Mesothelial cell of epicardium (in vitro differentiated cells): Measurements from ENCODE around the gene MINDY4. TPM values are rescaled to one million over a fixed set of nuclear protein-coding genes. Genes with fewer than 3 reads are reported as not detected.

Experiments used
- DNase-seq, 2 experiments: peaks; one replicate each; pipeline ENCODE4 v3.0.0; 2021; ENCODE audit warnings: low spot score in 2 of 2; ENCODE audit not compliant: unreplicated experiment in 2 of 2
- H3K27ac Mint-ChIP-seq: 2 replicates; pipeline ENCODE4 v1.8.0; 2021; ENCODE audit warnings: mixed read lengths
- H3K27me3 Mint-ChIP-seq: 2 replicates; pipeline ENCODE4 v1.8.0; 2021; ENCODE audit warnings: low read depth, mixed read lengths
- H3K36me3 Mint-ChIP-seq: 2 replicates; pipeline ENCODE4 v1.8.0; 2021; ENCODE audit warnings: mixed read lengths
- H3K4me1 Mint-ChIP-seq: 2 replicates; pipeline ENCODE4 v1.8.0; 2021; ENCODE audit warnings: mixed read lengths
- H3K4me3 Mint-ChIP-seq: 2 replicates; pipeline ENCODE4 v1.8.0; 2021; ENCODE audit warnings: mild to moderate bottlenecking, moderate library complexity, mixed read lengths
- H3K9me3 Mint-ChIP-seq: 2 replicates; pipeline ENCODE4 v1.8.0; 2021; ENCODE audit warnings: mixed read lengths
- CTCF ChIP-seq: fragments of 200-600 bp; sonication (generic); IDR thresholded peaks from one replicate; pipeline ENCODE4 v1.5.0; 2021; ENCODE audit warnings: antibody characterized with exemption; ENCODE audit not compliant: unreplicated experiment
- total RNA-seq: library from RNA; stranded (reverse); gene quantifications from 3 replicates; pipeline ENCODE4 v1.2.1, GENCODE V29; 2021

MINDY4 gene
- total RNA-seq, 1 donor from 2014 or later, result 10.8 TPM

GRCh38 chr7:30844916-30845315 lies 73.7 kb downstream of the MINDY4 start:
- no peak for TF ChIP-seq CTCF
- peaks cover 28% of the 10 kb centered on the region for H3K4me1 Mint-ChIP-seq
- H3K27me3 Mint-ChIP-seq, result no peaks in the 10 kb centered on the region
- no peak overlapping the region for H3K4me3 Mint-ChIP-seq
- no peak overlapping the region for H3K27ac Mint-ChIP-seq
- H3K9me3 Mint-ChIP-seq, result no peaks in the 10 kb centered on the region
- peak in 1 of 2 experiments; percentile 1 for DNase-seq
- peaks cover 4% of the 10 kb centered on the region for H3K36me3 Mint-ChIP-seq

DNA sequence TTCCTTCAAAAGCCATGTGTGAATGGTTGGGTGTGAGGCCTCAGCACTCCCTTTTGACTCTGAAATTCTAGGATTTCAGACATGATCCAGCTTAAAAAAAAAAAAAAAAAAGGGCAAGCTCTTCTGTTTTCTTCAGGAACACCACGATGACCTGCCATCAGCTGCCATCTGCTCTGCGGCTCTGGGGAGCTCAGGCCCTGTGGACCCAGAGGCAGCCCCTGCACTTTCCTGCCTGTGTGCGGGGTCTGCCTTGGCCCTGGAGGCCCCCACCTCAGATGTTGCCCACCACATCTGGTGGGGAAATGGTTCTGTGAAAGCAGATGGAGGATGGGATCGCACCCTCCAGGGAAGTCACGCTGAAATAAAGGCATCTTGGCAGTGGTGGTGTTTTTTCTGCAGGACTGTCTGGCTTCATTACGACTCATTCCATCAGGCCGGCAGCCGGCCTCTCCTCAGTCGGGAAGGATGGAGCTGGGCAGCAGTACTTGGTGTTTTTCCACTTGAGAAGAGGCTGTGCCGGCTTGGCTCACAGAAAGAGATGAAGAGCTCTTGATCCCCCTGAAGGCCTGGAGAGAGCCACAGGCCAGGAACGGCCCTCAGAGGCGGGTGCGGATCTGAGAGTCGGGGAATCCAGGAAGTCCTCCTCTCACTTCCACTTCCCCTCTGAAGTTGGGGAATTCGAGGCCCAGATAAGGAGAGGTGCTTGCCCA lies 74.4 kb downstream of the MINDY4 start:
- H3K27me3 Mint-ChIP-seq, result no peaks in the 10 kb centered on the region
- DNase-seq, result no peak
- no peak overlapping the region for H3K4me3 Mint-ChIP-seq
- peak overlapping the region; percentile 72 for H3K27ac Mint-ChIP-seq
- H3K4me1 Mint-ChIP-seq, result peaks cover 27% of the 10 kb centered on the region
- peaks cover 2% of the 10 kb centered on the region for H3K36me3 Mint-ChIP-seq
- no peak for TF ChIP-seq CTCF
- no peaks in the 10 kb centered on the region for H3K9me3 Mint-ChIP-seq

DNA sequence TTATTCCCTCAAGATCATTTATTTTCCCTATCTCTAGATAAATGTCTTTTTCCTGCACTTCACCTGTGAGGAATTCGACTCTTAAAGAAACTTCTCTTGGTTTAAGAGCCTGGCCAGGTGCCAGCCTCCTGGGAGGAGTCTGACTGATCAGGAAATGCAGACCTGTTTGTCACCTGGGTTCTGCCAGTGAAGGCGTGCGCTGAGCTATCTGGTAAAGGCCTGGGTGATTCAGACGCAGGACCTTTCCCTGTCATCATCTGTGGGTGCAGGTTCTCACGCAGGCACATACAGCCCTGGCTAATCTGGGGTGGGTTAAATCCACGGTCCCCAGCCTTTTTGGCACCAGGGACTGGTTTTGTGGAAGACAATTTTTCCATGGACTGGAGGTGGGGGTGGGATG lies 75.2 kb downstream of the MINDY4 start:
- Mint-ChIP-seq H3K4me1 (peaks cover 21% of the 10 kb centered on the region), H3K36me3 (peaks cover 2% of the 10 kb centered on the region), H3K9me3 (no peaks in the 10 kb centered on the region), H3K27me3 (no peaks in the 10 kb centered on the region), H3K27ac (no peak overlapping the region), H3K4me3 (no peak overlapping the region)
- peak; percentile 37 to 61 for DNase-seq
- no peak for TF ChIP-seq CTCF

- no peak overlapping the region for H3K27ac Mint-ChIP-seq
- TF ChIP-seq CTCF, result no peak
- DNase-seq, result no peak
- H3K9me3 Mint-ChIP-seq, result no peaks in the 10 kb centered on the region
- peaks cover 25% of the 10 kb centered on the region for H3K4me1 Mint-ChIP-seq
- no peaks in the 10 kb centered on the region for H3K36me3 Mint-ChIP-seq
- H3K27me3 Mint-ChIP-seq, result no peaks in the 10 kb centered on the region
- H3K4me3 Mint-ChIP-seq, result no peak overlapping the region
Measured at GRCh38 chr7:30848121-30848855, 77.1 kb downstream of the MINDY4 start.

GRCh38 chr7:30849565-30849964 lies 78.3 kb downstream of the MINDY4 start:
- Mint-ChIP-seq H3K27ac (no peak overlapping the region), H3K27me3 (no peaks in the 10 kb centered on the region)

More at GRCh38 chr7:30849565-30849964, 78.3 kb downstream of the MINDY4 start:
- Mint-ChIP-seq H3K36me3 (no peaks in the 10 kb centered on the region), H3K9me3 (no peaks in the 10 kb centered on the region), H3K4me3 (no peak overlapping the region), H3K4me1 (peaks cover 25% of the 10 kb centered on the region)
- no peak for DNase-seq
- no peak for TF ChIP-seq CTCF
